GM19351 (cell line): ENCODE measurements around the gene STK32C.
"Not testable (repeated sequence)": the region's sequence is repeated elsewhere in the genome, so short reads cannot be mapped to it uniquely, and the experiment has no call there.

ENCODE experiments used
- ATAC-seq: cut with Tn5 transposase; IDR thresholded peaks from one replicate; pipeline ENCODE4 v1.9.1; 2021; ENCODE audit warnings: mild to moderate bottlenecking, moderate library complexity; ENCODE audit not compliant: unreplicated experiment

STK32C gene

GRCh38 chr10:132339276-132339675 lies 31.5 kb upstream of the STK32C start:
- no peak for ATAC-seq

- ATAC-seq, result no peak
These were observed 31.1 kb upstream of the STK32C start for GRCh38 chr10:132338876-132339275.

GRCh38 chr10:132337854-132338253 lies 30.1 kb upstream of the STK32C start:
- ATAC-seq, result not testable (repeated sequence)

- no peak for ATAC-seq
These were observed 29.2 kb upstream of the STK32C start for GRCh38 chr10:132336919-132337407.

- ATAC-seq, result no peak
These were observed 28.5 kb upstream of the STK32C start for GRCh38 chr10:132336064-132336746.

- ATAC-seq, result no peak
These were observed 27.7 kb upstream of the STK32C start for GRCh38 chr10:132335189-132336063.

GRCh38 chr10:132334631-132335188 lies 27.0 kb upstream of the STK32C start:
- no peak for ATAC-seq

GRCh38 chr10:132333386-132333785 lies 25.6 kb upstream of the STK32C start:
- ATAC-seq, result no peak

- peak; percentile 59 for ATAC-seq
These were observed 24.6 kb upstream of the STK32C start for GRCh38 chr10:132332433-132332754.

- ATAC-seq, result peak; percentile 81
These were observed 24.1 kb upstream of the STK32C start, which contains the start of gene LRRC27 for GRCh38 chr10:132331601-132332432. Gene LRRC27 (plus strand): TSS chr10:132332193. CDS start chr10:132333525, 1,332 bp downstream.

- no peak for ATAC-seq
These were observed 22.7 kb upstream of the STK32C start for GRCh38 chr10:132330486-132330833.

GRCh38 chr10:132329565-132330485 lies 22.1 kb upstream of the STK32C start:
- ATAC-seq, result peak; percentile 13

GRCh38 chr10:132328738-132329137 lies 21.0 kb upstream of the STK32C start:
- no peak for ATAC-seq

- no peak for ATAC-seq
These were observed 20.4 kb upstream of the STK32C start for GRCh38 chr10:132328106-132328505.

- no peak for ATAC-seq
These were observed 19.2 kb upstream of the STK32C start for GRCh38 chr10:132326925-132327324.

- no peak for ATAC-seq
These were observed 18.7 kb upstream of the STK32C start for GRCh38 chr10:132326344-132326889.

GRCh38 chr10:132324186-132324585 lies 16.4 kb upstream of the STK32C start:
- ATAC-seq, result no peak

- no peak for ATAC-seq
These were observed 14.9 kb upstream of the STK32C start for GRCh38 chr10:132322586-132323048.

- no peak for ATAC-seq
These were observed 14.0 kb upstream of the STK32C start for GRCh38 chr10:132321726-132322125.
